Suprapubic skin (tissue), 4 donors: ENCODE data around the gene CYB561D1.

ENCODE experiments used
- EP300 ChIP-seq: sonication (generic); formaldehyde crosslinking; IDR thresholded peaks from one replicate; pipeline ENCODE4 v1.6.1; 2017; ENCODE audit warnings: antibody characterized with exemption
- POLR2A ChIP-seq, 2 donors: fragments of 450-650 bp; IDR thresholded peaks; one replicate each; pipeline ENCODE4 v1.6.1; 2017; ENCODE audit warnings: antibody characterized with exemption in 2 of 2, mild to moderate bottlenecking in 2 of 2, moderate library complexity in 2 of 2
- POLR2AphosphoS5 ChIP-seq, 3 donors: sonication (generic); formaldehyde crosslinking; IDR thresholded peaks; one replicate each; pipeline ENCODE4 v1.6.1; 2017; ENCODE audit warnings: antibody characterized with exemption in 3 of 3
- TF ChIP-seq, protein P1 (sequence below), 2 donors: fragments of 200-600 bp in 1 of 2; fragments of 450-650 bp in 1 of 2; sonication (generic) in 1 of 2; IDR thresholded peaks; one replicate each; pipeline ENCODE4 v1.5.1; 2016 to 2019; ENCODE audit warnings: antibody characterized with exemption in 2 of 2, mild to moderate bottlenecking in 1 of 2, moderate library complexity in 1 of 2

DNA sequence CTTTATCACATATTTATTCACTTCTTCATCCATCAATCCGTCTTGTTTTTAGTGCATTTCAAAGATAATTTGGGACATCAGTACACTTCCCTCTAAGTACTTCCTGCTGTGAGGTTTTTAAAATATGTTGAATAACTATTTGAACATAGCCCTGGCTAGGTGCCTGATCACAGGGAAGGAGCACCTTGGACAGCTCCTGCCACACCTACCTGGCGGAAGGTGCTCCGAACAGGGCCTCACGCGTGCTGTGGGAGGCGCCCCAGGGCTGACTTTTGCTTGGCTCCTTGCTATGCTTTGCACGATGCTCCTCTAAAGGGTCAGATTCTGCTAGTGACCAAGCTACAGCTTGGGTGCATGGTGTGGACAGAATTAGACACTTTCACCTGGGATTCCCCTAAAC lies 15.1 kb upstream of the CYB561D1 start:
- no peak for TF ChIP-seq POLR2A (IDR thresholded peaks at IDR 0.05)
- TF ChIP-seq, protein P1, sequence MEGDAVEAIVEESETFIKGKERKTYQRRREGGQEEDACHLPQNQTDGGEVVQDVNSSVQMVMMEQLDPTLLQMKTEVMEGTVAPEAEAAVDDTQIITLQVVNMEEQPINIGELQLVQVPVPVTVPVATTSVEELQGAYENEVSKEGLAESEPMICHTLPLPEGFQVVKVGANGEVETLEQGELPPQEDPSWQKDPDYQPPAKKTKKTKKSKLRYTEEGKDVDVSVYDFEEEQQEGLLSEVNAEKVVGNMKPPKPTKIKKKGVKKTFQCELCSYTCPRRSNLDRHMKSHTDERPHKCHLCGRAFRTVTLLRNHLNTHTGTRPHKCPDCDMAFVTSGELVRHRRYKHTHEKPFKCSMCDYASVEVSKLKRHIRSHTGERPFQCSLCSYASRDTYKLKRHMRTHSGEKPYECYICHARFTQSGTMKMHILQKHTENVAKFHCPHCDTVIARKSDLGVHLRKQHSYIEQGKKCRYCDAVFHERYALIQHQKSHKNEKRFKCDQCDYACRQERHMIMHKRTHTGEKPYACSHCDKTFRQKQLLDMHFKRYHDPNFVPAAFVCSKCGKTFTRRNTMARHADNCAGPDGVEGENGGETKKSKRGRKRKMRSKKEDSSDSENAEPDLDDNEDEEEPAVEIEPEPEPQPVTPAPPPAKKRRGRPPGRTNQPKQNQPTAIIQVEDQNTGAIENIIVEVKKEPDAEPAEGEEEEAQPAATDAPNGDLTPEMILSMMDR (IDR thresholded peaks at IDR 0.05) = no peak
- TF ChIP-seq POLR2AphosphoS5 (IDR thresholded peaks at IDR 0.05) = no peak
- no peak for TF ChIP-seq EP300
